GM18499 (cell line): ENCODE data around the gene OR4A16.

Experiments used
- ATAC-seq: cut with Tn5 transposase; IDR thresholded peaks from one replicate; pipeline ENCODE4 v1.9.1; 2021; ENCODE audit warnings: moderate number of reproducible peaks; ENCODE audit not compliant: insufficient read depth, unreplicated experiment

The OR4A16 gene

GRCh38 chr11:55342901-55343300, at the start of gene OR4A16:
Gene OR4A16, plus strand, starts transcription at chr11:55343201. Its CDS starts 0 bp downstream, at chr11:55343201.
- no peak for ATAC-seq

- ATAC-seq, result no peak
These were observed 18.5 kb upstream of the OR4A16 start for GRCh38 chr11:55324500-55324899.

GRCh38 chr11:55345306-55345705, 2.3 kb downstream of the OR4A16 start:
- ATAC-seq, result no peak

GRCh38 chr11:55349032-55349431, 6.0 kb downstream of the OR4A16 start:
- no peak for ATAC-seq

- no peak for ATAC-seq
These were observed 14.7 kb downstream of the OR4A16 start for GRCh38 chr11:55357560-55358184.

- no peak for ATAC-seq
These were observed 24.7 kb downstream of the OR4A16 start, which contains the start of gene OR4A15 for GRCh38 chr11:55367674-55368073. Gene OR4A15, plus strand, starts transcription at chr11:55367974. Its CDS starts 0 bp downstream, at chr11:55367974.
